Esophagus muscularis mucosa (tissue), 4 donors: Measurements from ENCODE around the gene DAB2.

Experiments
- EP300 ChIP-seq: sonication (generic); formaldehyde crosslinking; IDR thresholded peaks from one replicate; pipeline ENCODE4 v1.6.1; 2017; ENCODE audit warnings: antibody characterized with exemption
- POLR2A ChIP-seq: fragments of 450-650 bp; IDR thresholded peaks from one replicate; pipeline ENCODE4 v1.6.1; 2017; ENCODE audit warnings: antibody characterized with exemption, moderate library complexity, mild to moderate bottlenecking, low read depth
- POLR2AphosphoS5 ChIP-seq, 2 donors: sonication (generic); formaldehyde crosslinking; IDR thresholded peaks; one replicate each; pipeline ENCODE4 v1.6.1; 2017; ENCODE audit warnings: antibody characterized with exemption in 2 of 2
- TF ChIP-seq, protein P1 (sequence below), 3 experiments: fragments of 200-600 bp in 2 of 3; fragments of 450-650 bp in 1 of 3; sonication (generic) in 2 of 3; IDR thresholded peaks; one replicate each; pipeline ENCODE4 v1.5.1; 2017 to 2019; ENCODE audit warnings: antibody characterized with exemption in 3 of 3, mild to moderate bottlenecking in 2 of 3, moderate library complexity in 1 of 3

DNA sequence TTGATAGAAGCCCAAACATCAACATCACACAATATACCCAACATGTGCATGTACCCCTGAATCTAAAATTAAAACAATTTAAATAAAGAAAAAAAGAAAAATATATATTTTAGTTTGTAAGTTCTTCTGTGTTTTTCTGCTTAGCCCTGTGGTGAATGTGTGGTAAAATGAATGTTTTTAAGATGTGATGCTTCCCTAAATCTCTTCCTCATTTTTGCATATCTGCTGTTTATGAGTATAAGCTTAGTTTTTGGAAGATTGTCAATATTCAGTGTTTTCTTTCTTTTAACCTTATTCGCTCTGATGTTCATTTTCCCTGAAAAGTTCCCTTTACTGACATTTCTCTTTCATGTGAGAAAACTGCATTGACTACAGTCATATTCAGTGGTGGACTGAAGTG is 44.4 kb upstream of the DAB2 start:
- TF ChIP-seq POLR2AphosphoS5 (IDR thresholded peaks at IDR 0.05) (no peak), POLR2A (no peak), EP300 (no peak)
- TF ChIP-seq, protein P1, sequence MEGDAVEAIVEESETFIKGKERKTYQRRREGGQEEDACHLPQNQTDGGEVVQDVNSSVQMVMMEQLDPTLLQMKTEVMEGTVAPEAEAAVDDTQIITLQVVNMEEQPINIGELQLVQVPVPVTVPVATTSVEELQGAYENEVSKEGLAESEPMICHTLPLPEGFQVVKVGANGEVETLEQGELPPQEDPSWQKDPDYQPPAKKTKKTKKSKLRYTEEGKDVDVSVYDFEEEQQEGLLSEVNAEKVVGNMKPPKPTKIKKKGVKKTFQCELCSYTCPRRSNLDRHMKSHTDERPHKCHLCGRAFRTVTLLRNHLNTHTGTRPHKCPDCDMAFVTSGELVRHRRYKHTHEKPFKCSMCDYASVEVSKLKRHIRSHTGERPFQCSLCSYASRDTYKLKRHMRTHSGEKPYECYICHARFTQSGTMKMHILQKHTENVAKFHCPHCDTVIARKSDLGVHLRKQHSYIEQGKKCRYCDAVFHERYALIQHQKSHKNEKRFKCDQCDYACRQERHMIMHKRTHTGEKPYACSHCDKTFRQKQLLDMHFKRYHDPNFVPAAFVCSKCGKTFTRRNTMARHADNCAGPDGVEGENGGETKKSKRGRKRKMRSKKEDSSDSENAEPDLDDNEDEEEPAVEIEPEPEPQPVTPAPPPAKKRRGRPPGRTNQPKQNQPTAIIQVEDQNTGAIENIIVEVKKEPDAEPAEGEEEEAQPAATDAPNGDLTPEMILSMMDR (IDR thresholded peaks at IDR 0.05), result no peak
